GM18858 (cell line): Measurements from ENCODE around the gene NDUFV2.
"Not testable (repeated sequence)": the region's sequence is repeated elsewhere in the genome, so short reads cannot be mapped to it uniquely, and the experiment has no call there.

Experiments
- ATAC-seq: cut with Tn5 transposase; IDR thresholded peaks from one replicate; pipeline ENCODE4 v1.9.1; 2021; ENCODE audit not compliant: unreplicated experiment

Gene NDUFV2

DNA sequence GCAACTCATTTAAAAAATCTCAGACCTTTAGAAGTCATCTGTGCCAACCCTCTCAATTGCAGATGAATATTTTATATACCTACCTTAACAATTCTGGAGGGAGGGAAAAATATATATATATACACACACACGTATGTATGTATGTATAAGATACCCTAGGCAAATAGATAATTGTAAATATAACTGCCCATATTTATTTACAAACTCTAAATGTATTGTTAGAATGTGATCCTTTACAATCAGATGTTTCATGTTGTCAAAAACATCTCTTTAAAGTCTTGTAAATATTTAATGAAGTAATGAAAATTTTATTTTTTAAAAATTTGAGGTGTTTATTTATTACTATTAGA, 45.7 kb downstream of the NDUFV2 start:
- no peak for ATAC-seq

DNA sequence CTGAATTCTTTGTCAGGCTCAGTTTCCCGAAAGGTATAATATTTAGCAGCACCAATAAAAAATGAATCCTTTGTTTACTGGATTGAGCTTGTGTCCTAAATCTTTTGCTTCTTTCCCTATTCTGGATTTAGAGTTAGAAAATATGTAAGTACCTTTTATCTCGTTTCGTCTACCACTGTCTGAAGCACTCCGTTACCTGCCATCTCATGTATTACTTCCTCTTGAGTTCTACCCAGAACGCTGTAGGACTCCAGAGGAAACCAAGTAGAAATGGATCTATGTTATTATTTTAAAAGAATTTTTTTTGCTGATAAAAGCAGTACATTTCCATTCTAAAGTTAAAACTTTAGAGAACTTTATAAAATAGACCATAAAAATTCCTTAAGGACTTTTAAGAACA, 47.6 kb downstream of the NDUFV2 start:
- no peak for ATAC-seq

DNA sequence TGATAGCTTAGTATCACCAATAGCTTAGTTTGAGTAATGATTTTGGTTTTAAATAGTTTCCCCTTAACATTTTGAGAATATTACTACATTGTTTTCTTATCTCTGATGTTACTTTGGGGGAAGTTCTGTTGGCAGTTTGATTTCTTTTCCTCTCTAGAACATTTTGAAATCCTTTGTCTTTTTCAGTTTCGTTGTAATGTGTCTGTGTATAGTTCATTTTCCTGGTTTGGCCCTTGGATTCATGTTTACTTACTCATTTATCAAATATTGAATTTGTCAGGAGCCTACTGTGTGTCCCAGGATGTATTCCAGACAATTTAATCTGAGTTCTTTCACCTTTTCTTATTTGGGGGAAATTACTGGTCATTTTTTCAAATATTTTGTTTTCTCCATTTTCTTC, 50.8 kb downstream of the NDUFV2 start:
- no peak for ATAC-seq

DNA sequence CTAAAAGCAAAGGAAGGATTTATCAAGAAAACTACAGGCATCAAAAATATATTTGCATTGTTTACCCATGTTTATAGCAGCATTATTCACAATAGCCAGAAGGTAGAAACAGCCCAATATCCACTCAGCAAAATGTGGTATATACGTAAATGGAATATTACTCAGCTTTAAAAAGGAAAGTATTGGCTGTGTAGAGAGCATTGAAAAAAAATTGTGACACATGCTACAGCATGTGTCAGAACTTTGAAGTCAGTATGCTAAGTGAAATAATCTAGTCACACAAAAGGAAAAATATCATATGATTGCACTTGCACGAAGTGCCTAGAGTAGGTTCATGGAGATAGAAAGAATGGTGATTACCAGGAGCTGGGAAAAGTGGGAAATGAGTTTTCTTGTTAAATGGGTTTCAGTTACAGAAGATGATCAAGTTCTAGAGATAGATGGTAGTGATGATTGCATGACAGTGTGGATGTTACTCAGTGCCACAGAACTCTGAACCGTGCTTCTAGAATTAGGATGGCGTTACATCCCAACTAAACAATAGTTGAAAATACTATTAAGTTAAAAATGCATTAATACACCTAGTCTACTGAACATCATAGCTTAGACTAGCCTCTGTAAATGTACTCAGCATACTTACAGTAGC, 54.2 kb downstream of the NDUFV2 start:
- ATAC-seq: no peak

DNA sequence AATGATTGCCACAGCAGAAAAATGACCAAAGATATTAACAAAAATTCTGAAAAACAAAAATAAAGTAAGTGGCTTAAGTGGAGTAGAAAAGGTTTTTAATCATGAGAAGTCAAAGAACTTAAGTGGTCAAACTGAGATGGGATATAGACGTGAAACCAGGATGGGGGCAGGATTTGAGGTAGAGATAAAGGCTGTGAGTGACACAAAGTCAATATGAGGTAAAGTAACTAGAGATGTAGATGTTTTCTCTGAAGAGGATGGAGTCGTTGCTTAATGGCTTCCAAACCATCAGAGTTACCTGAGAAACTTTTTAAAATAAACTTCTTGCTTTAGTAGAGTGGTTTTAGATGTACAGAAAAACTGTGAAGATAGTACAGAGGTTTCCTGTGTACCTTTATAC, 55.3 kb downstream of the NDUFV2 start:
- ATAC-seq: no peak

DNA sequence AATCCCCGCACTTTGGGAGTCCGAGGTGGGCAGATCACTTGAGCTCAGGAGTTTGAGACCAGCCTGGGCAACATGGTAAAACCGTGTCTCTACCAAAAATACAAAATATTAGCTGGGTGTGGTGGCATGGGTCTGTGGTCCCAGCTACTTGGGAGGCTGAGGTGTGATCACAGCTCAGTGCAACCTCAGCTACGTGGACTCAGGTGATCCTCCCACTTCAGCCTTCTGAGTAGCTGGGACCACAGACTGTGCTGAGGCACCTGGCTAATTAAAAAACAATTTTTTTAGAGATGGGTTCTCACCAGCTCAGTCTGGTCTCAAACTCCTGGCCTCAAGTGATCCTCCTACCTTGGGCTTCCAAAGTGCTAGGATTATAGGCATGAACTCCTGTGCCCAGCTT, 57.5 kb downstream of the NDUFV2 start:
- no peak for ATAC-seq

DNA sequence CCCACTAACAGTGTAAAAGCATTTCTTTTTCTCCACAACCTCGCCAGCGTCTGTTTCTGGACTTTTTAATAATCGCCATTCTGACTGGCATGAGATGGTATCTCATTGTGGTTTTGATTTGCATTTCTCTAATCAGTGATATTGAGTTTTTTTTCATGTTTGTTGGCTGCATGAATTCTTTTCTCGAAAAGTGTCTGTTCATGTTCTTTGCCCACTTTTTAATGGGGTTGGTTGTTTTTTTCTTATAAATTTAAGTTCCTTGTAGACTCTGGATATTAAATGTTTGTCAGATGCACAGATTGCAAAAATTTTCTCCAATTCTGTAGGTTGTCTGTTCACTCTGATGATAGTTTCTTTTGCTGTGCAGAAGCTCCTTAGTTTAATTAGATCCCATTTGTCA, 60.2 kb downstream of the NDUFV2 start:
- ATAC-seq: not testable (repeated sequence)

DNA sequence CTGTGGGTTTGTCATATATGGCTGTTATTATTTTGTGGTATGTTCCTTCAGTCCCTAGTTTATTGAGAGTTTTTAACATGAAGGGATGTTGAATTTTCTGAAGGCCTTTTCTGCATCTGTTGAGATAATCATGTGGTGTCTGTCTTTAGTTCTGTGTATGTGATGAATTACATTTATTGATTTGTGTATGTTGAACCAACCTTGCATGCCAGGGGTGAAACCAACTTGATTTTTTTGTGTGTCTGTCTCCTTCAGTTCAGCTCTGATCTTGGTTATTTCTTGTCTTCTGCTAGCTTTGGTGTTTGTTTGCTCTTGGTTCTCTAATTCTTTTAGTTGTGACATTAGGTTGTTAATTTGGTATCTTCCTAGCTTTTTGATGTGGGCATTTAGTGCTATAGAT, 61.6 kb downstream of the NDUFV2 start:
- ATAC-seq: not testable (repeated sequence)

DNA sequence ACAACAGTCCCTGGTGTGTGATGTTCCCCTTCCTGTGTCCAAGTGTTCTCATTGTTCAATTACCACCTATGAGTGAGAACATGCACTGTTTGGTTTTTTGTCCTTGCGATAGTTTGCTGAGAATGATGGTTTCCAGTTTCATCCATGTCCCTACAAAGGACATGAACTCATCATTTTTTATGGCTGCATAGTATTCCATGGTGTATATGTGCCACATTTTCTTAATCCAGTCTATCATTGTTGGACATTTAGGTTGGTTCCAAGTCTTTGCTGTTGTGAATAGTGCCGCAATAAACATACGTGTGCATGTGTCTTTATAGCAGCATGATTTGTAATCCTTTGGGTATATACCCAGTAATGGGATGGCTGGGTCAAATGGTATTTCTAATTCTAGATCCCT, 63.4 kb downstream of the NDUFV2 start:
- ATAC-seq: not testable (repeated sequence)

DNA sequence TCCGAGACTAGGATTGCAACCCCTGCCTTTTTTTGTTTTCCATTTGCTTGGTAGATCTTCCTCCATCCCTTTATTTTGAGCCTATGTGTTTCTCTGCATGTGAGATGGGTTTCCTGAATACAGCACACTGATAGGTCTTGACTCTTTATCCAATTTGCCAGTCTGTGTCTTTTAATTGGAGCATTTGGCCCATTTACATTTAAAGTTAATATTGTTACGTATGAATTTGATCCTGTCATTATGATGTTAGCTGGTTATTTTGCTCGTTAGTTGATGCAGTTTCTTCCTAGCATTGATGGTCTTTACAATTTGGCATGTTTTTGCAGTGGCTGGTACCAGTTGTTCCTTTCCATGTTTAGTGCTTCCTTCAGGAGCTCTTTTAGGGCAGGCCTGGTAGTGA, 67.0 kb downstream of the NDUFV2 start:
- not testable (repeated sequence) for ATAC-seq

DNA sequence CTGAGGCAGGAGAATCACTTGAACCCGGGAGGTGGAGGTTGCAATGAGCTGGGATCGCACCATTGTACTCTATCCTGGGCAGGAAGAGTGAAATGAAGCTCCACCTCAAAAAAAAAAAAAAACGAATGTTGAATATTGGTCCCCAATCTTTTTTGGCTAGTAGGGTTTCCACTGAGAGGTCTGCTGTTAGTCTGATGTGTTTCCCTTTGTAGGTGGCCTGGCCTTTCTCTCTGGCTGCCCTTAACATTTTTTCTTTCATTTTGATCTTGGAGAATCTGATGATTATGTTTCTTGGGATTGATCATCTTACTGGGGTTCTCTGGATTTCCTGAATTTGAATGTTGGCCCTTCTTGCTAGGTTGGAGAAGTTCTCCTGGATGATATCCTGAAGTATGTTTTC, 69.4 kb downstream of the NDUFV2 start:
- not testable (repeated sequence) for ATAC-seq

DNA sequence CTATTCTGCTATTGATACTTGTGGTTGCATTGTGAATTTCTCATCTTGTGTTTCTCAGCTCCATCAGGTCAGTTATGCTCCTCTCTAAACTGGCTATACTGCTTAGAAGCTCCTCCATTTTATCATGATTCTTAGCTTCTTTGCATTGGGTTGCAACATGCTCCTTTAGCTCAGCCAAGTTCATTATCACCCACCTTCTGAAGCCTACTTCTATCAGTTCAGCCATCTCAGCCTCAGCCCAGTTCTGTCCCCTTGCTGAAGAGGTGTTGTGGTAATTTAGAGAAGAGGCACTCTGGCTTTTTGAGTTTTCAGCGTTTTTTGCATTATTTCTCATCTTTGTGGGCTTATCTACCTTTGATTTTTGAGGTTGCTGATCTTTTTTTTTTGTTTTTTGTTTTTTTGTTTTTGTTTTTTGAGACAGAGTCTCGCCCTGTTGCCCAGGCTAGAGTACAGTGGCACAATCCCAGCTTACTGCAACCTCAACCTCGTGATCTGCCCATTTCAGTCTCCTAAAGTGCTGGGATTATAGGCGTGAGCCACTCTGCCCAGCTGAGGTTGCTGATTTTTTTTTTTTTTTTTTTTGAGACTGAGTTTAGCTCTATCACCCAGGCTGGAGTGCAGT, 70.1 kb downstream of the NDUFV2 start:
- ATAC-seq: no peak

DNA sequence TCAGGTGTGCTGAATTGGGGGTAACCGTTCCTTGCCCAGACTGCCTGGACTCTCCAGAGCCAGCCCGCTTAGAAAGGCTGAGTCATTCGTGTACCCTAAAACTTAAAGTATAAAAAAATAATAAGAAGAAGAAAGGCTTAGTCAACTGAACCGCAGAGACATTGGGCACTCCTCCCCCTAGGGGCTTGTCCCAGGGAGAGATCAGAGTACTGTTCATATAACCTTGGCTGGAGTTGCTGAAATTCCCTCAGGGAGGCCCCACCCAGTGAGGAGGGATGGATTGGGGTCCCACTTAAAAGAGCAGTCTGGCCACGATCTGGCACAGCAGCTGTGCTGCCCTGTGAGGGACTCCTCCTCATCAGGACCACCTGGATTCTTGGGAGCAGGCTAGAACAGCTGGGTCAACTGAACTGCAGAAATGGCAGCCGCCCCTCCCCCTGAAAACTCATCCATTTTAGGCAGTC, 71.3 kb downstream of the NDUFV2 start:
- ATAC-seq: peak; percentile 88

DNA sequence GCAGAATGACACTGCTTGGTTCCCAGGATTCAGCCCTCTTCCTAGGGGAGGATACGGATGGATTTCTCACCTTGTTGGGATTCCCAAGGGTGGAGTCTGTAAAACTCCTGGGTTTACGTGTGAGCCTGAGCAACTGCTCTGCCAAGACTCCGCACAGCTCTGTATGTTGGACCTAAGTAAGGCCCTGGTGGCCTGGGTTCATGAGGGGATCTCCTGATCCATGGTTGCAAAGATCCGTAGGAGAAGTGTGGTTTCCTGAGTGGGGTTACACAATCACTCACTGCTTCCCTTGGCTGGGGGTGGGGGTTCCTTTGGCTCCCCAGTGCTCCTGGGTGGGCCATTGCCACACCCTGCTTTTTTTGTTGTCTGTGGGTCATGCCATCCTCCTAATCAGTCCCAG, 71.8 kb downstream of the NDUFV2 start:
- no peak for ATAC-seq

DNA sequence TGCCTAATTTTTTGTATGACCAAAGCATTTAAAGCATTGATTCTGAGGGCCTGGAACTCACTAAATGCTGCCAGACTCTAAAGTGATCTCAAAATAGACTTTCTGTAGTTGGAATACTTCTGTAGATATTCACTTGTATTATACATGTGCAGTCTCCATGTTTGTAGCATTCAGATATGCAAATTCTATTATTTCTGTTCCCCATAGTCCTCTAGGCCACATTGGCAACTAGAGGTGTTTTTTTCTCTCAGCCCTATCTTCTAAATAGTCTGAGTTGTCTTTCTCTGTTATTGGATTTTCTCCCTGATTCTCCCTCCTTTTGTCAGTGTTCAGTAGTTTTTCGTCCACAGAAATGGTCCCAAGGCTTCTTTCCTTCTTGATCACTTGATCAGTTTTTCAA, 72.6 kb downstream of the NDUFV2 start:
- no peak for ATAC-seq

DNA sequence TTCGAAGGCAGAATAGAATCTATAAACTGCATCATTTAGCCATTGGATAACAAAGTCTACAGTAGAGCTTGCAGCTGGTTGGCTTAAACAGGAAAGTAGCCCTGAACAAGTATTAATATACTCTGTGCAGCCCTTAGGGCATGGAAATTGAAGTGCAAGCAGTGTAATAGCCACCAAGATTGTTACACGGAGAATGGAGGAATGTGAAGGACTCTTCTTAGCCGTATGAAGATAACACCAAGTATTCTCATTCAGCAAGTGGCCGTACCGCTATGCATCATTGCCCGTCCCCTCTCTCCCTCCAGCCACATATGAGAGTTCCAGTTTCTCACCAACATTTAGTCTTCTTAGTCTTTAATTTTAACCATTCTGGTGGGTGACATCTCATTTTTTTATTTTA, 74.5 kb downstream of the NDUFV2 start:
- ATAC-seq: no peak

DNA sequence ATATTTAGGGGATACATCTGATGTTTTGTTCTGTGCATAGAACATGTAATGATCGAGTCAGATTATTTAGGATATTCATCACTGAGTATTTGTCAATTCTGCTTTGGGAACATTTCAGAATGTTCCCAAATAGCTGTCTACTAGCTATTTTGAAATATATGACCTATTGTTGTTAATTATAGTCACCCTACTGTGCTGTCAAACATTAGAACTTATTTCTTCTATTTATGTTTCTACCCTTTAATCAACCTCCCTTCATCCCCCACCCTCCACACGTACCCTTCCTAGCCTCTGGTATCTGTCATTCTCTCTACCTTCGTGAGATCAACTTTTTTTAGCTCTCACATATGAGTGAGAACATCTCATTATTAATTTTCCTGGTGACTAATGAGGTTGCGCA, 75.0 kb downstream of the NDUFV2 start:
- no peak for ATAC-seq

DNA sequence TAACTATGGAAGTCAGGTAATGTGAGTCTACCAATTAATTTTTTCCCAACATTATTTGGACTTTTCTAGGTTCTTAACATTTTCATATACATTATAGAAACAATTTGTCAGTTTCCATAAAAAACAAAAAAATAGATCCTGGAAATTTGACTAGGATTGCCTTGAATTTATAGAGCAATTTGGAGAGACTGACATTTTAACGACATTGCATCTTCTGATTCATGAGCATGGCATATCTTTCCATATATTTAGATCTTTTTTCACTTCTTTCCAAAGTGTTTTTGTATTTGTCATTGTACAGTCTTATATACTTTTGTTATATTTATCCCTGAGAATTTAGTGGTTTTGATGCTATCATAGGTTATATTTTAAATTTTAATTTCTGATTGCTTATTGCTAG, 76.1 kb downstream of the NDUFV2 start:
- ATAC-seq: no peak

DNA sequence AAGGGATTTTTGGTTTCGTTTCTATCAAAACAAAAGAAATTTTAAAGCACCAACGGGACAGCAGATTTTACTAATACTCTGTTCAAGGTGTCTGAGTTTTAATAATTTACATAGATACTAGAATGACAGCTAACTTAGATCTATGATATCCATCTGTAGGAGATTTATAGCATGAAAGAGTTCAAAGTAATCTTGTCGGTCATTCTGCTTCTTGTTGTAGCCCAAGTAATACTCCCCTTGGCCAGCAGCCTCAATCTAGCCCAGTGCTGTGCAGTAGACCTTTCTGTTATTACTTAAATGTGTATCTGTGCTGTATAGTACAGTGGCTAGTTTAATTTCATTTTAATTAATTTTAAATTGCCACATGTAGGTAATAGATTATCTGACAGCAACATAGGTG, 78.8 kb downstream of the NDUFV2 start:
- no peak for ATAC-seq

DNA sequence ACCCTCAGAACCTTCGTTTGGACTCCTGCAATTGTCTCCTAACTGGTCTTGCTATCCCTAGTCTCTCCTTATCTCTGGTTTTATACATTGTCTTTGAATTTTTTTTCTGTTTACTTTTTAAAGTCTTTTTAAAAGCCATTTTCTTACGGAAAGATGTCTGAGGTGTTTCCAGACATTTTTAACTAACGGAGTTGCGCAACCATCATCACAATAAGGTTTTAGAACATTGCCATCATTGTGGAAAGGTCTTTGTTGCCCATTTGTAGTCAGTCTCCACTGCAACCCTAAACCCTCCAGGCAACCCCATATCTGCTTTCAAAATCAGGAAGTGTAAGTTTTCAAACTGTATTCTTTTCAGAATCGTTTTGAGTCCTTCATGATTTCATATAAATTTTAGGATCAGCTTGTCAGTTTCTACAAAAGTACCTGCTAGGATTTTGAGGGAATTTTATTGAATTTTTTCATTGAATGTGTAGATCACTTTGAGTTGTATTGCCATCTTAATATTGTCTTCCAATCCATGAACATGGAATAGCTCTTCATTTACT, 80.4 kb downstream of the NDUFV2 start:
- no peak for ATAC-seq
